HG03060 (cell line): Measurements from ENCODE around the gene AMMECR1.
"Not testable (repeated sequence)": the region's sequence is repeated elsewhere in the genome, so short reads cannot be mapped to it uniquely, and the experiment has no call there.

Source experiments
- ATAC-seq: cut with Tn5 transposase; IDR thresholded peaks from one replicate; pipeline ENCODE4 v1.9.1; 2021; ENCODE audit warnings: low read depth, moderate number of reproducible peaks; ENCODE audit not compliant: unreplicated experiment

Gene AMMECR1

GRCh38 chrX:110175146-110175545 is 142.7 kb downstream of the AMMECR1 start:
- ATAC-seq: no peak

- ATAC-seq: no peak
Observed at GRCh38 chrX:110173192-110174175, 144.4 kb downstream of the AMMECR1 start.

- ATAC-seq: peak; percentile 99
Observed at GRCh38 chrX:110172215-110172614, 145.7 kb downstream of the AMMECR1 start.

- no peak for ATAC-seq
Observed at GRCh38 chrX:110171442-110171841, 146.4 kb downstream of the AMMECR1 start.

GRCh38 chrX:110170029-110170428 is 147.9 kb downstream of the AMMECR1 start:
- no peak for ATAC-seq

- no peak for ATAC-seq
Observed at GRCh38 chrX:110168585-110168984, 149.3 kb downstream of the AMMECR1 start.

GRCh38 chrX:110167952-110168451 is 149.9 kb downstream of the AMMECR1 start:
- ATAC-seq: no peak

- no peak for ATAC-seq
Observed at GRCh38 chrX:110163488-110163887, 154.4 kb downstream of the AMMECR1 start.

- no peak for ATAC-seq
Observed at GRCh38 chrX:110162867-110163266, 155.0 kb downstream of the AMMECR1 start.

GRCh38 chrX:110162131-110162530 is 155.8 kb downstream of the AMMECR1 start:
- no peak for ATAC-seq

GRCh38 chrX:110161361-110161686 is 156.6 kb downstream of the AMMECR1 start:
- no peak for ATAC-seq

GRCh38 chrX:110159865-110160264 is 158.0 kb downstream of the AMMECR1 start:
- ATAC-seq: no peak

GRCh38 chrX:110159235-110159634 is 158.7 kb downstream of the AMMECR1 start:
- ATAC-seq: no peak

GRCh38 chrX:110157444-110157843 is 160.4 kb downstream of the AMMECR1 start:
- ATAC-seq: no peak

GRCh38 chrX:110156167-110156754 is 161.6 kb downstream of the AMMECR1 start:
- ATAC-seq: no peak

- ATAC-seq: no peak
Observed at GRCh38 chrX:110155759-110156158, 162.1 kb downstream of the AMMECR1 start.

- not testable (repeated sequence) for ATAC-seq
Observed at GRCh38 chrX:110154328-110154727, 163.6 kb downstream of the AMMECR1 start.

- ATAC-seq: no peak
Observed at GRCh38 chrX:110153896-110154295, 164.0 kb downstream of the AMMECR1 start.

- no peak for ATAC-seq
Observed at GRCh38 chrX:110153244-110153643, 164.6 kb downstream of the AMMECR1 start.

- no peak for ATAC-seq
Observed at GRCh38 chrX:110146521-110146920, 171.4 kb downstream of the AMMECR1 start.

GRCh38 chrX:110145854-110146253 is 172.0 kb downstream of the AMMECR1 start:
- no peak for ATAC-seq

- ATAC-seq: no peak
Observed at GRCh38 chrX:110145311-110145710, 172.6 kb downstream of the AMMECR1 start.
